ENCODE data around the gene RPL28.
A peak's percentile ranks its signal among the peaks of the same experiment; 100 is the strongest.
"Not testable (repeated sequence)": the region's sequence is repeated elsewhere in the genome, so short reads cannot be mapped to it uniquely, and the experiment has no call there.

Gene RPL28

DNA sequence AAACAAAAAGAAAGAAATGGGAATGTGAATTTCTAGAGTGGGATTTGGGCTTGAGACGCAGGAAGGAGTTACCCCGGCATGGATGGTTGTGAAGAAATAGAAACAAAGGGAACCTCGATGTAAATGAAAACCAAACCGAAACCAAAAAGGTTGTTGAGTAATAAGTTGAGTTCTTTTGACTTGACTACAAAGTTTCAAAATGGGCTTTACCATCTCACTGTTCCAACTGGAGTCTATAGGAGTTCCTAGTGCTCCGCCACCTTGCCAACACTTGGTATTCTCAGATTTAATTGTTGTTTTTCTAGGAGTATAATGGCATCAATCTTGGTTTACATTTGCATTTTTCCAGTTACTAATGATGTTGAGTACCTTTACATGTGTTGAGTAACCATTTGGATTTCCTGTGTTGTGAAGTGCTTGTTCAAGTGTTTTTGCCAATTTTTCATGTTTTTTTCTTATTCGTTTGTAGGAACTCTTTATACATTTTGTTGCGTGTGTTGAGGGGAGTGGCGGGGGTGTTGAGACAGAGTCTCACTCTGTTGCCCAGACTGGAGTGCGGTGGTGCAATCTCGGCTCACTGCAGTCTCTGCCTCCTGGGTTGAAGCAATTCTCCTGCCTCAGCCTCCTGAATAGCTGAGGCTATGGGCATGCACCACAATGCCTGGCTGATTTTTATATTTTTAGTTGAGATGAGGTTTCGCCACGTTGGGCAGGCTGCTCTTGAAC is 12.6 kb downstream of the RPL28 start:
- no peak for DNase-seq (ENCODE audit: low read depth)
- no peak overlapping the region for H3K4me3 ChIP-seq (ENCODE audit: control insufficient read depth, low read depth, low read length)
- TF ChIP-seq, protein P1, sequence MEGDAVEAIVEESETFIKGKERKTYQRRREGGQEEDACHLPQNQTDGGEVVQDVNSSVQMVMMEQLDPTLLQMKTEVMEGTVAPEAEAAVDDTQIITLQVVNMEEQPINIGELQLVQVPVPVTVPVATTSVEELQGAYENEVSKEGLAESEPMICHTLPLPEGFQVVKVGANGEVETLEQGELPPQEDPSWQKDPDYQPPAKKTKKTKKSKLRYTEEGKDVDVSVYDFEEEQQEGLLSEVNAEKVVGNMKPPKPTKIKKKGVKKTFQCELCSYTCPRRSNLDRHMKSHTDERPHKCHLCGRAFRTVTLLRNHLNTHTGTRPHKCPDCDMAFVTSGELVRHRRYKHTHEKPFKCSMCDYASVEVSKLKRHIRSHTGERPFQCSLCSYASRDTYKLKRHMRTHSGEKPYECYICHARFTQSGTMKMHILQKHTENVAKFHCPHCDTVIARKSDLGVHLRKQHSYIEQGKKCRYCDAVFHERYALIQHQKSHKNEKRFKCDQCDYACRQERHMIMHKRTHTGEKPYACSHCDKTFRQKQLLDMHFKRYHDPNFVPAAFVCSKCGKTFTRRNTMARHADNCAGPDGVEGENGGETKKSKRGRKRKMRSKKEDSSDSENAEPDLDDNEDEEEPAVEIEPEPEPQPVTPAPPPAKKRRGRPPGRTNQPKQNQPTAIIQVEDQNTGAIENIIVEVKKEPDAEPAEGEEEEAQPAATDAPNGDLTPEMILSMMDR (conservative IDR thresholded peaks at IDR 0.05; ENCODE audit: control insufficient read depth, insufficient read depth, low read depth, low read length), result no peak

DNA sequence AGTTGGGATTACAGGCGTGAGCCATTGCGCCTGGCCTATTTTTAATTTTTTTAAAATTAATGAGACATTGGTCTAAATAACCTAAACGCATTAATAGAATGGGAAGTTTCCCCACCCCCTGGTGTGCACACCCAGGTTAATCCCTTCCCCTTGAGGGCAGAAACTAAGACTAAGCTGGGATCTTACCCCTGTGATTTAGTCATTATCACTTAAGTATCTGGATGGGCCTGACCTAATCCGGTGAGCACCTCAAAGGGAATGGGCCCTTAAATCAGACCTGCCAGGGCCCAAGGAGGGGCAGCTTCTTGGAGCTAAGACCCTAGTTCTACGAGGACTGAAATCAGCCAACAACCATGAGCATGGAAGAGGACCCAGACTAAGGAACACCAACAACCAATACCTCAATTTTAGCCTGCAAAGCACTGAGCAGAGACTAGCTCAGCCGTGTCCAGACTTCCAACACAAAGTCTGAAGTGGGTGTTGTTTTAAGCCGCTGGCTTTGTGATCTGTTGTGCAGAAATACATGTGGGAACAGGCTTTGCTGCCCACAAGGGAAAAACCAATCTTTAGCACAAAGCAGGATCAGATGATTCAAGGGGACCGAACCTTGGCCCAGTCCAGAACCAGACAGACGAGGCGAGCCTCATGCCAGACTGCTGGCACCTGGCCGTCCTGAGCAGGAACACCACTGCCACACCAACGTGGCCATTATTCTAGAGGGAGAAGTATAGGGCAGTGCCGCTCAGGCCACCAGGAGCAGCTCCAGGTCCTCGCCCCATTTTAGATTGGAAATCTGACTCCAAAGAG is 14.8 kb downstream of the RPL28 start:
- TF ChIP-seq, protein P1 (conservative IDR thresholded peaks at IDR 0.05; ENCODE audit: control insufficient read depth, insufficient read depth, low read depth, low read length), result no peak
- H3K4me3 ChIP-seq (ENCODE audit: control insufficient read depth, low read depth, low read length), result no peak overlapping the region
- DNase-seq (ENCODE audit: low read depth), result no peak

DNA sequence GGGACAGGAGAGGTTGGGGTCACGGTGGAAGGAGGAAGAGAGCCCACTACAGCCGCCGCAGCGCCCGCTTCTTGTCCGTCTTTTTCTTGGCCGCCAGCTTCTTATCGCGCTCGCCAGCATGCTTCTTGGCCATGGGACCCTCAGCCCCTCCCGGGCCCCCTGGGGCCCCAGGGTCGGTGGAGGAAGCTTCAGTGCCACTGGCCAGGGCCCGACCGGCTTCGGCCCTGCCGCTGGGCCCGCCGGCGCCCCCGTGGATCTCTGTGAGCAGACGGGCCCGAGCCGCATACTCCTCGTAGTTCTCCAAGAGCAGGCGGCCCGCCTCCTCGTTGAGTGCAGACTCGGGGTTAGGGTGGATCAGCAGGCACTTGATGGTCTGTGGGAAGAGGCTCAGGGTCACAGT is 15.7 kb downstream of the RPL28 start:
- DNase-seq (ENCODE audit: low read depth); H3K4me3 ChIP-seq (ENCODE audit: control insufficient read depth, low read depth, low read length): not testable (repeated sequence)

DNA sequence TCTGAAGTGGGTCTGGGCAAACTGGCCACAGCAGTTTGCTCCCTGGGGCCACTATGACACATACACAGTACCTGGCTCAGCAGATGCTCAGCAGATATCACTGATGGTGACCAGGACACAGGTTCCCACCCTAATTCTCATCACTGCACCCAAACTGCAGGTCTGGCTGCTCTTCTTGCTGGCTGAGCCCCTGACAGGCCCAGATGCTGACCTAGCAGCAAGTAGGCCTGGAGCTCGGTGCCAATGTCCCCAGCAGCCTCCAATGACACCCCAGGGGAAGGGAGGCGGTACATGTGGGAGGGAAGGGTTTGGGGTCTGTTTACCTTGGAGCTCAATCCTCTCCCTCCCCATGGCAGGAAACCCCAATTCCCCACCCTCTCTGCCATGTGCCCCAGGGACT is 16.8 kb downstream of the RPL28 start:
- DNase-seq (ENCODE audit: low read depth), result no peak
- TF ChIP-seq, protein P1 (conservative IDR thresholded peaks at IDR 0.05; ENCODE audit: control insufficient read depth, insufficient read depth, low read depth, low read length), result no peak
- no peak overlapping the region for H3K4me3 ChIP-seq (ENCODE audit: control insufficient read depth, low read depth, low read length)

DNA sequence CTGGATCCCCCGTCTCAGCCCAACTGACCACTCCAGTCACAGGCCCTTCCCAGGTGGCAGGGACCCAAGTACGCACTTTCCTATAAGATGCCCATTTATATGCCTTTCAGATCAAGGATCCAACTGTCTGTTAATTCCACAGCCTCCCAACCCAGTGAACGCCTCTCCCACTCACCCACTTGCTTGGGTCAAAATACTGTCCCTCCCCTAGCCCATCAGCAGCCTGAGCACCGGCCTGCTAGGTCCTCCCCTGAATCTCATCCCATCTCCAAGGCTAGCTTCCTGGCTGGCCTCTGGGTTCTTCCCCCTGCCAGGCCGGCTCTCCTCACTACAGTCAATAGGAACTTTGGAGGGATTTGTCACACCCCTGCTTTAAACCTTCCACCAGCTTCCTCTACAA is 19.9 kb downstream of the RPL28 start:
- TF ChIP-seq, protein P1 (conservative IDR thresholded peaks at IDR 0.05; ENCODE audit: control insufficient read depth, insufficient read depth, low read depth, low read length), result no peak
- no peak for DNase-seq (ENCODE audit: low read depth)
- H3K4me3 ChIP-seq (ENCODE audit: control insufficient read depth, low read depth, low read length), result peak overlapping the region; percentile 78

DNA sequence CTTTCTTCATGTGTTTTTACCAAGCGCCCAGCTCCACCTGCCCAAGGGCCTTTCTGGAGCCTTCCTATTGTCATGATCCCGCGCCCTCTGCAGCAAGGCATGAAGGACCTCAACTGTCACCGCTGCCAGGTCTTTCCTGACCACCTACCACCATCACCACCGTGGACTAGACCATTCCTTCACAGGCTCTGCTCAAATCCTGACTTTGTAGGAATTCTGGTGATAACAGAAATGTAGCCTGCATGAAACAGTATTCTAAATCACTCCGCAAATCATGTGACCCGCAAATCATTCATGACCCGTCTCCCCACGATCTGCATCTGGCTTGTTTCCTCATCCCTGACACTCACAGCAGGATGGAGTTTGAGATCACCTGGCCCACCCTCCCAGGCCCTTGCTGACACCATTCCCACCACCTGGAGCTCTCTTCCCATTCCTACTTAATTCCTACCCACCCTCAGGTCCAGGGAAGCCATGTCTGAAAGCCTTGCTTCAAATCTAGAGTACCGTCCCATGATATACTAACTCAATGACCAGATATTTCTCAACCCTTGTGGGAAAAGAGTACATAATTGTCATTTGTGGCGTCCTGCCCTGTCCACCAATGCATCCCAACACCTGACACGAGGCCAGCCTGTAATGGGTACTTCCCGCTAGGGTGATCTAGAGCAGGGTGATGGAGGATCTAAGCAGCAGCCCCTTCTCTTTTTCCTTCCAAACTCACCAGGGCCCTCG is 20.5 kb downstream of the RPL28 start:
- no peak for DNase-seq (ENCODE audit: low read depth)
- H3K4me3 ChIP-seq (ENCODE audit: control insufficient read depth, low read depth, low read length), result peak overlapping the region; percentile 78

More for the DNA sequence above, 20.5 kb downstream of the RPL28 start:
- TF ChIP-seq, protein P1 (conservative IDR thresholded peaks at IDR 0.05; ENCODE audit: control insufficient read depth, insufficient read depth, low read depth, low read length), result no peak

All from fibroblast of mammary gland (primary cell).